Measurements from ENCODE around the gene HSD17B10.
"Not testable (repeated sequence)": the region's sequence is repeated elsewhere in the genome, so short reads cannot be mapped to it uniquely, and the experiment has no call there.

HSD17B10 gene

GRCh38 chrX:53433651-53434639 lies at the start of gene HSD17B10:
TSS of gene HSD17B10 (minus strand) at chrX:53434370. CDS start at chrX:53434345, 25 bp downstream.
- peak; percentile 4 to 70 for DNase-seq

- no peak for DNase-seq
Observed at GRCh38 chrX:53483416-53483815, 49.2 kb upstream of the HSD17B10 start.

- peak in 1 of 2 experiments; percentile 55 for DNase-seq
Observed at GRCh38 chrX:53481816-53482465, 47.8 kb upstream of the HSD17B10 start.

GRCh38 chrX:53481093-53481492 lies 46.9 kb upstream of the HSD17B10 start:
- no peak for DNase-seq

GRCh38 chrX:53479301-53479700 lies 45.1 kb upstream of the HSD17B10 start:
- DNase-seq: no peak

GRCh38 chrX:53476371-53476770 lies 42.2 kb upstream of the HSD17B10 start:
- DNase-seq: no peak

GRCh38 chrX:53474707-53475106 lies 40.5 kb upstream of the HSD17B10 start:
- no peak for DNase-seq

- no peak for DNase-seq
Observed at GRCh38 chrX:53471346-53471745, 37.2 kb upstream of the HSD17B10 start.

GRCh38 chrX:53468659-53469058 lies 34.5 kb upstream of the HSD17B10 start:
- not testable (repeated sequence) for DNase-seq

- DNase-seq: no peak
Observed at GRCh38 chrX:53458082-53458481, 23.9 kb upstream of the HSD17B10 start.

GRCh38 chrX:53456254-53456653 lies 22.1 kb upstream of the HSD17B10 start:
- DNase-seq: no peak

- DNase-seq: no peak
Observed at GRCh38 chrX:53452812-53453211, 18.6 kb upstream of the HSD17B10 start.

GRCh38 chrX:53449632-53450031 lies 15.5 kb upstream of the HSD17B10 start:
- DNase-seq: no peak

GRCh38 chrX:53447441-53447840 lies 13.3 kb upstream of the HSD17B10 start:
- no peak for DNase-seq

- peak in 1 of 2 experiments; percentile 0 for DNase-seq
Observed at GRCh38 chrX:53445977-53446376, 11.8 kb upstream of the HSD17B10 start.

GRCh38 chrX:53442322-53442631 lies 8.1 kb upstream of the HSD17B10 start:
- no peak for DNase-seq

GRCh38 chrX:53441531-53442321 lies 7.6 kb upstream of the HSD17B10 start:
- peak; percentile 10 to 62 for DNase-seq

GRCh38 chrX:53440621-53441517 lies 6.7 kb upstream of the HSD17B10 start:
- DNase-seq: peak in 1 of 2 experiments; percentile 4

GRCh38 chrX:53440101-53440500 lies 5.9 kb upstream of the HSD17B10 start:
- DNase-seq: no peak

- no peak for DNase-seq
Observed at GRCh38 chrX:53438832-53439230, 4.7 kb upstream of the HSD17B10 start.

- no peak for DNase-seq
Observed at GRCh38 chrX:53438174-53438831, 4.1 kb upstream of the HSD17B10 start.

- no peak for DNase-seq
Observed at GRCh38 chrX:53437206-53437605, 3.0 kb upstream of the HSD17B10 start.
